Retinal pigment epithelial cell (primary cell): Measurements from ENCODE around the gene OXCT1.

Experiments
- DNase-seq: peaks from one replicate; pipeline ENCODE4 v3.0.0-alpha.2; 2010; ENCODE audit warnings: low read depth
- H3K4me3 ChIP-seq: 2 replicates; pipeline ENCODE4 v1.5.1; 2011; ENCODE audit warnings: mild to moderate bottlenecking, low read length, control low read depth, moderate library complexity
- CTCF ChIP-seq: conservative IDR thresholded peaks from 2 replicates; pipeline ENCODE4 v1.5.1; 2011; ENCODE audit warnings: low read depth, low read length, control low read depth, inconsistent platforms

OXCT1 gene

GRCh38 chr5:41882765-41883164 is 12.5 kb upstream of the OXCT1 start:
- no peak overlapping the region for H3K4me3 ChIP-seq
- TF ChIP-seq CTCF = no peak
- DNase-seq = no peak

- no peak for DNase-seq
- no peak overlapping the region for H3K4me3 ChIP-seq
- TF ChIP-seq CTCF = no peak
Measured at GRCh38 chr5:41878643-41879478, 8.6 kb upstream of the OXCT1 start.

- no peak for DNase-seq
- no peak overlapping the region for H3K4me3 ChIP-seq
- no peak for TF ChIP-seq CTCF
Measured at GRCh38 chr5:41878173-41878572, 7.9 kb upstream of the OXCT1 start.

- DNase-seq = no peak
- no peak overlapping the region for H3K4me3 ChIP-seq
- no peak for TF ChIP-seq CTCF
Measured at GRCh38 chr5:41877408-41877807, 7.2 kb upstream of the OXCT1 start.

GRCh38 chr5:41876678-41877077 is 6.5 kb upstream of the OXCT1 start:
- no peak for DNase-seq
- no peak for TF ChIP-seq CTCF
- H3K4me3 ChIP-seq = no peak overlapping the region

GRCh38 chr5:41875121-41875520 is 4.9 kb upstream of the OXCT1 start:
- no peak for DNase-seq
- TF ChIP-seq CTCF = no peak
- H3K4me3 ChIP-seq = no peak overlapping the region

- TF ChIP-seq CTCF = no peak
- H3K4me3 ChIP-seq = no peak overlapping the region
- no peak for DNase-seq
Measured at GRCh38 chr5:41874512-41875060, 4.4 kb upstream of the OXCT1 start.
